ENCODE measurements around the gene ELF3. TPM values are rescaled to one million over a fixed set of nuclear protein-coding genes. Genes with fewer than 3 reads are reported as not detected.

Gene ELF3
- total RNA-seq, 1 donor from 2014 or later: 2.7 TPM

GRCh38 chr1:201982623-201983379, 27.6 kb upstream of the ELF3 start, which contains the start of gene RNPEP:
RNPEP (plus strand) TSS chr1:201982648; CDS start chr1:201982667, 19 bp downstream.
- Mint-ChIP-seq H3K27me3 (ENCODE audit: insufficient read depth, low read depth) (peaks cover 7% of the 10 kb centered on the region), H3K4me1 (peaks cover 22% of the 10 kb centered on the region), H3K9me3 (no peaks in the 10 kb centered on the region), H3K27ac (peak within 1 kb of the TSS; percentile 91), H3K4me3 (peak within 1 kb of the TSS; percentile 98), H3K36me3 (peaks cover 2% of the 10 kb centered on the region)
- DNase-seq (ENCODE audit: low spot score): peak; percentile 82
- peaks cover 6% of the 10 kb centered on the region for H3K4me1 ChIP-seq
- H3K36me3 ChIP-seq: no peaks in the 10 kb centered on the region
- peak within 1 kb of the TSS; percentile 91 for H2AFZ ChIP-seq (replicated peaks)
- no peaks in the 10 kb centered on the region for H3K9me3 ChIP-seq (ENCODE audit: low read depth)
- no peak within 1 kb of the TSS for H3K27ac ChIP-seq
- peaks cover 14% of the 10 kb centered on the region for H4K20me1 ChIP-seq (ENCODE audit: low read depth)
- H3K27me3 ChIP-seq: peaks cover 15% of the 10 kb centered on the region
- H3F3A ChIP-seq (ENCODE audit: low read depth): peaks cover 24% of the 10 kb centered on the region
- H3K4me2 ChIP-seq: peak within 1 kb of the TSS; percentile 91
- peaks cover 46% of the 10 kb centered on the region for H3K79me2 ChIP-seq (ENCODE audit: low read depth)
- H3K4me3 ChIP-seq: peak within 1 kb of the TSS; percentile 68
- peak within 1 kb of the TSS; percentile 50 for H3K9ac ChIP-seq
- peak; percentile 23 for TF ChIP-seq EZH2 (IDR thresholded peaks at IDR 0.05)
- TF ChIP-seq CTCF (IDR thresholded peaks at IDR 0.05): peak; percentile 21
- peak; percentile 4 for TF ChIP-seq EZH2phosphoT487 (IDR thresholded peaks at IDR 0.05)

GRCh38 chr1:201983380-201983805, 27.0 kb upstream of the ELF3 start:
- Histone ChIP-seq H3K27me3 (peaks cover 15% of the 10 kb centered on the region), H3K9ac (peak overlapping the region; percentile 50), H3K79me2 (ENCODE audit: low read depth) (peaks cover 51% of the 10 kb centered on the region), H3K4me3 (peak overlapping the region; percentile 68), H3K4me1 (peaks cover 6% of the 10 kb centered on the region), H3K4me2 (peak overlapping the region; percentile 91), H2AFZ (replicated peaks) (peak overlapping the region; percentile 55), H3K9me3 (ENCODE audit: low read depth) (no peaks in the 10 kb centered on the region), H3K27ac (no peak overlapping the region), H3F3A (ENCODE audit: low read depth) (peaks cover 24% of the 10 kb centered on the region), H4K20me1 (ENCODE audit: low read depth) (peaks cover 19% of the 10 kb centered on the region), H3K36me3 (no peaks in the 10 kb centered on the region)
- TF ChIP-seq EZH2 (IDR thresholded peaks at IDR 0.05): no peak
- TF ChIP-seq CTCF (IDR thresholded peaks at IDR 0.05): no peak
- TF ChIP-seq EZH2phosphoT487 (IDR thresholded peaks at IDR 0.05): no peak
- H3K4me3 Mint-ChIP-seq: peak overlapping the region; percentile 98
- H3K36me3 Mint-ChIP-seq: peaks cover 2% of the 10 kb centered on the region
- peaks cover 7% of the 10 kb centered on the region for H3K27me3 Mint-ChIP-seq (ENCODE audit: insufficient read depth, low read depth)
- DNase-seq (ENCODE audit: low spot score): no peak
- H3K9me3 Mint-ChIP-seq: no peaks in the 10 kb centered on the region
- H3K4me1 Mint-ChIP-seq: peaks cover 22% of the 10 kb centered on the region
- peak overlapping the region; percentile 58 for H3K27ac Mint-ChIP-seq

- peaks cover 6% of the 10 kb centered on the region for H3K4me1 ChIP-seq
- peak overlapping the region; percentile 98 for H3K4me3 Mint-ChIP-seq
- peaks cover 24% of the 10 kb centered on the region for H3F3A ChIP-seq (ENCODE audit: low read depth)
- H4K20me1 ChIP-seq (ENCODE audit: low read depth): peaks cover 21% of the 10 kb centered on the region
- H3K79me2 ChIP-seq (ENCODE audit: low read depth): peaks cover 51% of the 10 kb centered on the region
- H3K27ac ChIP-seq: no peak overlapping the region
- H3K36me3 ChIP-seq: no peaks in the 10 kb centered on the region
- peaks cover 22% of the 10 kb centered on the region for H3K4me1 Mint-ChIP-seq
- no peak for DNase-seq (ENCODE audit: low spot score)
- H3K9ac ChIP-seq: no peak overlapping the region
- peak overlapping the region; percentile 91 for H3K4me2 ChIP-seq
- H3K27ac Mint-ChIP-seq: no peak overlapping the region
- H3K36me3 Mint-ChIP-seq: peaks cover 6% of the 10 kb centered on the region
- TF ChIP-seq EZH2 (IDR thresholded peaks at IDR 0.05): no peak
- TF ChIP-seq CTCF (IDR thresholded peaks at IDR 0.05): no peak
- TF ChIP-seq EZH2phosphoT487 (IDR thresholded peaks at IDR 0.05): no peak
- peaks cover 15% of the 10 kb centered on the region for H3K27me3 ChIP-seq
- no peak overlapping the region for H2AFZ ChIP-seq (replicated peaks)
- H3K4me3 ChIP-seq: no peak overlapping the region
- no peaks in the 10 kb centered on the region for H3K9me3 Mint-ChIP-seq
- no peaks in the 10 kb centered on the region for H3K9me3 ChIP-seq (ENCODE audit: low read depth)
- peaks cover 7% of the 10 kb centered on the region for H3K27me3 Mint-ChIP-seq (ENCODE audit: insufficient read depth, low read depth)
These were observed 25.9 kb upstream of the ELF3 start for GRCh38 chr1:201984446-201984845.

Data from neural progenitor cell (in vitro differentiated cells).